COR-L47 (cell line): ENCODE results near the gene ORM2.
"Not testable (repeated sequence)": the region's sequence is repeated elsewhere in the genome, so short reads cannot be mapped to it uniquely, and the experiment has no call there.

Experiments
- DNase-seq: peaks from one replicate; lab custom pipeline; 2025; lab: John Stamatoyannopoulos, UW

The ORM2 gene

GRCh38 chr9:114329625-114330022 lies at the start of gene ORM2:
Gene ORM2, plus strand, starts transcription at chr9:114329869. Its CDS starts 36 bp downstream, at chr9:114329905.
- not testable (repeated sequence) for DNase-seq

- DNase-seq = no peak
Measured at GRCh38 chr9:114280636-114281472, 48.8 kb upstream of the ORM2 start.

GRCh38 chr9:114281473-114282103 lies 48.1 kb upstream of the ORM2 start:
- peak; percentile 18 for DNase-seq

GRCh38 chr9:114282104-114282485 lies 47.6 kb upstream of the ORM2 start:
- DNase-seq = no peak

DNA sequence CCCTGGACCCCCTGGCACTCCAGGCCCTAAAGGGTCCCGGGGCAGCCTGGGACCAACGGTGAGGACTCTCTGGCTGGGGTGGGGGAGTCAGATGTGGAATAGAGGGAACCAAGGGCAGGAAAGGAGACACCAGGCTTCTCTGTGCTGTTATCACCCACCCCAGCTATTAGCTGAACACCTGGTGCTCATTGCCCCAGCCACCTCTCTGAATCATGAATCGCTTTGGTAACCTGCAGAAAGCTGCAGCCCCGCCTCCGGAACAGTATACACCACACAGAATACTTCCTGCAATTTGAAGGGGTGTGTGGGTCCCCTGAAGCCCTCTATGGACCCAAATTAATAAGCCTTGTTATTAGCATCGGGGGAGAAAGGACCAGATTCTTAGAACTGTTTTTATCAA lies 47.2 kb upstream of the ORM2 start:
- DNase-seq = no peak

GRCh38 chr9:114282926-114283325 lies 46.7 kb upstream of the ORM2 start:
- no peak for DNase-seq

GRCh38 chr9:114283551-114284111 lies 46.0 kb upstream of the ORM2 start:
- no peak for DNase-seq

GRCh38 chr9:114284316-114285060 lies 45.2 kb upstream of the ORM2 start:
- no peak for DNase-seq

GRCh38 chr9:114285166-114285867 lies 44.4 kb upstream of the ORM2 start:
- DNase-seq = no peak

GRCh38 chr9:114286146-114286679 lies 43.5 kb upstream of the ORM2 start:
- DNase-seq = no peak

- no peak for DNase-seq
Measured at GRCh38 chr9:114287001-114287762, 42.5 kb upstream of the ORM2 start.

GRCh38 chr9:114287763-114288192 lies 41.9 kb upstream of the ORM2 start:
- DNase-seq = no peak

DNA sequence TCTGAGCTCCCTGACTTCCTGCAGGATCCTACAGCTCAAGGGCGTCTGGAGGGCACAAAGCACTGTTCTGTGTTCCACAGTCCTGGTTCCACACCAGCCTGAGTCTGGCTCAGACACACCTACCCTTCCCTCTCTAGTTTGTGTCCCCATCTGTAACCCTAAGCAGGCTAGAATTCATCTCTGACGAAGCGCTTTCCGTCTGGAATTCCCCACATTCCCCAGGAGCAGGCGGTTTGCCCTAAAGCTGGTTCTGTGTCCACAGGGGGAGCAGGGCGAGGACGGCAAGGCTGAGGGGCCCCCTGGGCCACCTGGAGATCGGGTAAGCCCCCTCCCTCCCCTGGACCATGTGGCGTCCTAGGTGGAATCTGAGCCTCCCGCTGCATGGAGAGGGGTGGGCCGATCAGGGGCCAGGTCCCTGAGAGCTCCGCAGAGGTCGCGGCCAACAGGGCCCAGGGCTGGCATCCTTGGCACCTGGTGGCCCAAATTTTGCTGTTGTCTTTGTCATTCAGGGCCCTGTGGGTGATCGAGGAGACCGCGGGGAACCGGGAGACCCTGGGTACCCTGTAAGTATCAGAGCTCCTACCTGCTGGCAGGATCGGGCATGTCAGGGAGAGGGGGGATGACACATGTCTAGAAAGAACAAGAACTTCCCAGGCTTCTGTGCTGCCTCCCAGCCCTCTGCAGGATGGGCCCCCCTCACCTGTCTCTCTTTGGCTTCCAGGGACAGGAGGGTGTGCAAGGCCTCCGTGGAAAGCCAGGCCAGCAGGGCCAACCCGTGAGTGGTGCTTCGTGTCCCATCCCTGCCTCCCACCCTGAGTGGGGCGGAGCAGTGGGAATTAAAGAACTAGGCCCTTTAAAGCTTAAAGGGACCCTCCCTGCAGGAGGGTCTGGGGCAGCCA lies 41.2 kb upstream of the ORM2 start:
- DNase-seq = no peak

DNA sequence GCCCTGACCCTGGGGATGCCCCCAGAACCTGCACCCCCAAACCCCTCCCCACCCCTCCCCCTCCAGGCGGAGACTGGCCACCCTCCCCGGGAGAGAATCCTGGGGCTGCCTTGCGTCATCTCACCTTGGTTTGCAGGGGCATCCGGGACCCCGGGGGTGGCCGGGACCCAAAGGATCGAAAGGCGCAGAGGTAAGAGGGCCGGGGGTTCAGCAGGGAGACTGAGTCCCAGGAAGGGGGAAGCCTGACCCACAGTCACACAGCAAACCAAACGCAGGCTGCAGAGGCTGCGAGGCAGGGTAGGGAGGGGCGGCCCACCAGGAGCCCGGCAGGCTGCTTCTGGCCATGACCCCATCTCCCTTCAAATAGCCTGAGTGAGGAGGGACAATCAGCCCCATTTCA lies 40.6 kb upstream of the ORM2 start:
- DNase-seq = no peak

DNA sequence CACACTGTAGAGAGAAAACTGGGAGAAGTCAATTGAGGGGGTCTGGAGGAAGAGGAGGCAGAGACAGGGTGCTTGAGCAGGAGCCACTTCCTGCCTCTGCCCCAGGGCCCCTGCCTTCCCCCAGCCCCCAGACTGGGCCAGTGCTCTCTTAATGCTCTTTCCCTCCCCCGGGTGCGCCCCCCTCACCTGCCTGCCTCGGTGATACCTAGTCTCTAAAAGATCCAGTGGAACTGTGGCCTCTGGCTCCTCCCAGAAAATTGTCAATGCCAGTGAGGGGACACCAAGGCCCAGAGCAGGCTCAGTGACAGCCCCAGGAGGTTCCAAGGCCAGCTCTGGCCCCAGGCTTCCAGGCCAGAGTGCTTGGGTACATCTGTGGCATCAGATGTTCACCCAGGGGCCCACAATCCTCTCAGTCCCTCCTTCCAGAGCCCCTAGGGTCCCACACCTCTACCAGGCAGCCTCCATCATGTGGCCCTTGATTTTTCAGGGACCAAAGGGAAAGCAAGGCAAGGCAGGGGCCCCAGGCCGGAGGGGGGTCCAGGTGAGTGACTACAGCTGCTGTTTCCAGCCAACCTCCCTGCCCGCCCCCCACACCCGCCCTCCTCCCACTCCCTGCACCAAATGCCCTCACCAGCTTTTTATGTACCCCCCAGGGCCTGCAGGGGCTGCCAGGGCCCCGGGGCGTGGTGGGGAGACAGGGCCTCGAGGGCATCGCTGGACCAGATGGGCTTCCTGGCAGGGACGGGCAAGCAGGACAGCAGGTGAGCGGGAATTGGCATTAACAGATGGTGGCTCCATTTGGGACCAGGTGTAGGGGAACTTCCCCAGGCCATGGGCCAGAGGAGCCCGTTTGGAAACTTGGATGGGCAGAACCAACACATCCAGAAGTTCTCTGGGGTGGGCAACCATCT lies 39.8 kb upstream of the ORM2 start:
- no peak for DNase-seq

DNA sequence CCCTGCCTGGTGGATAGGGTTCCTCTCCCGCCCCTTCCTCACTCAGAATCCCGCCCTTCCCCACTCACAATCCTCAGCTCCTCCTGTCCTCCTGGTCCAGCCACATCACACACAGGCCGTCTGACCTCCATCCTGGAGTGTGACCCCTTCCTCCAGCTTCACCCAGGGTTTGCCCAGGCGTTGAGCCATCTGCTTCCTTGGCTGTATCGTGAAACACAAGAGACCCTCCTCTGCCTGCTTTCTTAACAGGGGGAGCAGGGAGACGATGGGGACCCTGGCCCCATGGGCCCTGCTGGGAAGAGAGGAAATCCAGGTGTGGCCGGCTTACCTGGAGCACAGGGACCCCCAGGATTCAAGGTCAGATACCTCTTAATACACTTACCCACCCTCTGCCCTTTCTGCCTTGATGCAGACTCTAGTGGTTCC lies 39.1 kb upstream of the ORM2 start:
- no peak for DNase-seq

DNA sequence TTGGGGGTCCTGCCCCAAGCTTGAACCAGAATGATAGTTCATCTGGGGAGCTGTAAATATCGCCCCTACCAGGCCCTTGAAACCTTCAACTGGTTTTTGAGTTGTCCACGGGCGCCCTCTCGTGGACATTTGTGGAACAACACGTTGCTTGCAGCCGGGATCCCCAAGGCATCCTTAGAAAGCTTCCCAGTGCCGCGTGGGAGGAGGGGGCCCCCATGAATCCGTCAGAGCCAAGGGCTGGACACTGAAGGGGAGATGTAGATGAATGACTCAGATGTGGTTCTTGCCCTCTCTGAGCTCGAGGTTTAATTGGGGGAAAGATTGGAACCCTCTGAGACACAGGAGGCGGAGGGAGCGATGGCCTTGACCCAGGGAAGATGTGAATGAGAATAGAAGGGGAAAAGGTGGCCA lies 38.6 kb upstream of the ORM2 start:
- peak; percentile 39 for DNase-seq

DNA sequence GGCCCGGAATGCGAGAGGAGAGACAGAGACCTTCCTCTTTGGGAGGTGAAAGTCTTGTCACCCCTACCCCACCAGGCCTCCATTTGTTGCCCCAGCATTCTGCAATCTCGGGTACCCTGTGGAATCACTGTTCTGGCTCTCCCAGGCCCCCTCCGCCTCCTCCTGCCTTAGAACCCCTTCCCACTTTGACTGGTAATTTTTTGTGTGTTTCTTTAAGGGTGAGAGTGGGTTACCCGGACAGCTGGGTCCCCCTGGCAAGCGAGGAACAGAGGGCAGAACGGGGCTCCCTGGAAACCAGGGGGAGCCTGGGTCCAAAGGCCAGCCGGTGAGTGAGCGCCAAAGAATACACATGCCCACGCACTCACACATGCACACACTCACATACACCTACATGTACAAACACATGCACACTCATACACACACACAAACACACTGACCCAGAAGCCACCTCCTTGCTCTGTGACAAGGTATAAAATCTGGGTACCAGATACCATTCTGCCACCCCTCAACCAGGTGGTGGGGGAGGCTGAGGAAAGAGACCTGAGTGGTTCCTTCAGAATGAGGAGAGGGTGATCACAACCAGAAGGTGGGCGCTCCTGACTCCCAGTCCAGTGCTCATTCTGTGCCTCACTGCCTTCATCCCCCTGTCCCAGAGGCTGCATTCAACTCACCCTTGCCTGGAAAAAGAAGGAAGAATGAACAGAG lies 37.6 kb upstream of the ORM2 start:
- no peak for DNase-seq
